Aorta (tissue), 5 donors: ENCODE data around the gene NECTIN4. TPM values are rescaled to one million over a fixed set of nuclear protein-coding genes. Genes with fewer than 3 reads are reported as not detected.
"Not testable (repeated sequence)": the region's sequence is repeated elsewhere in the genome, so short reads cannot be mapped to it uniquely, and the experiment has no call there.

Experiments
- ATAC-seq: fragments of 200-7000 bp; cut with Tn5 transposase; one replicate; pipeline ENCODE4 v1.9.1; 2022; ENCODE audit warnings: moderate library complexity; ENCODE audit not compliant: low FRiP score
- DNase-seq, 2 donors: peaks; one replicate each; pipeline ENCODE4 v3.0.0-alpha.2; 2020
- H3K27ac ChIP-seq, 2 donors: one replicate each; pipeline ENCODE4 v1.5.1; 2013; ENCODE audit warnings: low read length in 2 of 2, mild to moderate bottlenecking in 2 of 2, moderate library complexity in 2 of 2, control low read depth in 1 of 2, inconsistent platforms in 1 of 2, low read depth in 1 of 2
- H3K27me3 ChIP-seq, 2 donors: one replicate each; pipeline ENCODE4 v1.6.1; 2013; ENCODE audit warnings: control low read depth in 1 of 2, low read length in 1 of 2, mild to moderate bottlenecking in 1 of 2, moderate library complexity in 1 of 2; ENCODE audit not compliant: insufficient read depth in 2 of 2, control insufficient read depth in 1 of 2
- H3K36me3 ChIP-seq, 2 donors: one replicate each; pipeline ENCODE4 v1.6.1; 2013; ENCODE audit warnings: control low read depth in 1 of 2, low read length in 1 of 2, mild to moderate bottlenecking in 1 of 2; ENCODE audit not compliant: insufficient read depth in 2 of 2, control insufficient read depth in 1 of 2
- H3K4me1 ChIP-seq, 2 donors: one replicate each; pipeline ENCODE4 v1.6.1; 2013; ENCODE audit warnings: low read length in 2 of 2, control low read depth in 1 of 2, mild to moderate bottlenecking in 1 of 2, moderate library complexity in 1 of 2; ENCODE audit not compliant: insufficient read depth in 2 of 2, control insufficient read depth in 1 of 2
- H3K4me3 ChIP-seq, 2 donors: one replicate each; pipeline ENCODE4 v1.5.1; 2013; ENCODE audit warnings: low read length in 2 of 2, control low read depth in 1 of 2, mild to moderate bottlenecking in 1 of 2
- H3K9me3 ChIP-seq: one replicate; pipeline ENCODE4 v1.6.1; 2013; ENCODE audit warnings: mild to moderate bottlenecking, low read length; ENCODE audit not compliant: control insufficient read depth
- WGBS, 2 donors: extraction: QIAGEN DNeasy Blood & Tissue Kit; methylation state at CpG; one replicate each; pipeline ENCODE4 v1.1.7; 2013; 5-methylcytosine and 5-hydroxymethylcytosine counted together
- intact Hi-C, 2 donors: fragments of 100-400 bp; cut with DNase I; formaldehyde crosslinking; loops; one replicate each; pipeline versions ENCODE4 v1.14.2 to v1.15.0; 2022
- polyA plus RNA-seq, 2 donors: library from polyadenylated mRNA; stranded (reverse); fragments of 200-250 nt; gene quantifications; one replicate each; pipeline ENCODE4 v1.2.3, GENCODE V29; 2013
- total RNA-seq, 2 donors: library from RNA; stranded (reverse); fragmentation: NEBNext Ultra II Directional; extraction: Animal tissue kit (Norgen Biotek cat#: 25700); gene quantifications; one replicate each; pipeline ENCODE4 v1.2.1, GENCODE V29; 2021
- donor health status: healthy with polysubstance abuse.
- donor health status: Bipolar disorder and iron deficiency.
- donor health status: DM: no; HTN: no; CAD: no.
- donor health status: DM: no; HTN: no; CAD: no.
- donor health status: DM: yes; HTN: yes; CAD: no.

The NECTIN4 gene
- total and polyA plus RNA-seq, 4 donors = 0.24 to 0.26 TPM; not detected in 2

DNA sequence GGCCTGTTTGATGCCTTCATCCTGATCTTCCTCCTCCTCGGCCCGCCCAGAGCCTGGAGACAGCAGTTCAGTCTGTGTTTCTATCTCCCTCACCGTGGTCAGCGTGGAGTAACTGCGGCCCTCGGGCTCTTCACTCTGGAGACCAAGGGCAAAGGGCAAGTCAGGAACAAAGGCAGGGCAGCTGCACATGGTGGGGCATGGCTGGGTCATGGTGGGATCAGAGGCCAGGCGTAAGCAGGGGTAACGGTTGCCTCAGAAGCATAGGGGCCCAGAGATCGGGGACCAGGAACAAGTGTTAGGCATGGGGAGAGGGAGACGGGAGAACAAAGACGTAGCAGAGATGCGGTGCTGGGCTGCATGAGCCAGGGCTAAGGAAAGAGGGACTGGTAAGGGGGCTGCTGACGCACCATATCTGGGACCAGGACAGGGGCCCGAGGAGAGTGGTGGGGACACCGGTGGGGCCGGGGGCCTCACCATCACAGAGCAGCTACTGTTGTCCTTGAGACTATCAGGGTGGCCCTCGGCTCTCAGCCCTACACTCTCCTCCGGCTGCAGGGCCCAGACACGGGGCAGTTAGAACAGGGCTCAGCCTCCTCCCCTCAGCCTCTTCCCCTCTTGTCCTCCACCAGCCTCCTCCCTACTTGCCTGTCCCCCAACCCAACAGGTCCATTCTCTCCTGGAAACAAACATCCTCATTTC, 16.5 kb downstream of the NECTIN4 start:
- H3K4me3 ChIP-seq = no peak overlapping the region
- ATAC-seq = no peak
- no peak for DNase-seq
- no peaks in the 10 kb centered on the region for H3K9me3 ChIP-seq
- no peaks in the 10 kb centered on the region for H3K36me3 ChIP-seq
- intact Hi-C loops = no loop called here
- H3K27ac ChIP-seq = no peak overlapping the region
- H3K4me1 ChIP-seq = no peaks in the 10 kb centered on the region
- H3K27me3 ChIP-seq = no peaks in the 10 kb centered on the region
- WGBS, 2 donors = 92 to 94% methylated on average over 17 to 19 of the region's 19 CpGs

DNA sequence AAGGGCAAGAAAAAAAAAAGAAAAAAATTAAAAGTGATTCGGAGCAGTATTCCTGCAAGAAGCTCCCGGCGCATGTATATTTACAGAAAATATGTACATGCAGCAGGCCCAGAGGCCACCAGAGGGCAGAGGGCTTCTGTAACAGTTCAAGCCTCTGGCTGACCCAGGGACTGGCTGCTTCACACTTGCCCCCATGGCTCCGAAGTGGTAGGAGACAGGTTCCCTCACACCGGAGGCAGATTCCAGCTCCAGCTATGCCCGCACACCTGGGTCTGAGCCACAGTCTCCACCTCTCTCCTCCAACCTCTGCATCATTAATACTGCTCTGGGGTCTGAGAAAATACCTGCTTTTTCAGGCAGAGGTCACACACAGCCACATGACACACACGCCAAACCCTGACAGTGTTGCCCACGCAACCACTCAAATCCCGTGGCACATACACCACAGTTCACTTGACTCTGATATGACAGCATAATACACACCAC, 17.4 kb downstream of the NECTIN4 start:
- WGBS, 2 donors = 78 to 79% methylated on average over 9 of the region's 9 CpGs
- no peaks in the 10 kb centered on the region for H3K9me3 ChIP-seq
- no peak overlapping the region for H3K27ac ChIP-seq
- H3K27me3 ChIP-seq = no peaks in the 10 kb centered on the region
- ATAC-seq = no peak
- H3K4me1 ChIP-seq = no peaks in the 10 kb centered on the region
- no peak overlapping the region for H3K4me3 ChIP-seq
- no peaks in the 10 kb centered on the region for H3K36me3 ChIP-seq
- peak in 1 of 2 donors; percentile 72 for DNase-seq
- intact Hi-C loops = no loop called here

DNA sequence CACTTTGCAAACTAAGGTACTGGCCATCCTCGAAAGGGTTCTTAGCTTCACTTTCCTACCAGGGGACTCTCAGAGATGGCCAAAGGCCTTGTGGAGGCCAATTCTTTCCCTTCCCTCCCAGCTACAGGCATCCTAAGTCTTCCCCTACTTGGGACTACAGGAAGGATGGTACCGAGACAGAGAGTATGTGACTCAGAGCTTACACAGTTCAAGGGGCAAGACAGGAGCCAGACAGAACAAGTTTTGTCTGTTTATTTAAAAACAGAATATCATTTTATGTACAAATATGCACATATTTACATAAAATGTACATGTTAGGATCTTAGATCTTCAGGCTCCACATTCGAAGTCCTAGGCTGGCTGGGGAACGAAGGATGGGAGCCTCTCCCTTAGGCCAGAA, 18.6 kb downstream of the NECTIN4 start:
- H3K4me1 ChIP-seq = no peaks in the 10 kb centered on the region
- DNase-seq (no peak), ATAC-seq (no peak)
- no peaks in the 10 kb centered on the region for H3K27me3 ChIP-seq
- no peaks in the 10 kb centered on the region for H3K36me3 ChIP-seq
- H3K27ac ChIP-seq = no peak overlapping the region
- no peak overlapping the region for H3K4me3 ChIP-seq
- H3K9me3 ChIP-seq = no peaks in the 10 kb centered on the region
- intact Hi-C loops = no loop called here
- WGBS, 2 donors = 92 to 95% methylated on average over 4 of the region's 4 CpGs

DNA sequence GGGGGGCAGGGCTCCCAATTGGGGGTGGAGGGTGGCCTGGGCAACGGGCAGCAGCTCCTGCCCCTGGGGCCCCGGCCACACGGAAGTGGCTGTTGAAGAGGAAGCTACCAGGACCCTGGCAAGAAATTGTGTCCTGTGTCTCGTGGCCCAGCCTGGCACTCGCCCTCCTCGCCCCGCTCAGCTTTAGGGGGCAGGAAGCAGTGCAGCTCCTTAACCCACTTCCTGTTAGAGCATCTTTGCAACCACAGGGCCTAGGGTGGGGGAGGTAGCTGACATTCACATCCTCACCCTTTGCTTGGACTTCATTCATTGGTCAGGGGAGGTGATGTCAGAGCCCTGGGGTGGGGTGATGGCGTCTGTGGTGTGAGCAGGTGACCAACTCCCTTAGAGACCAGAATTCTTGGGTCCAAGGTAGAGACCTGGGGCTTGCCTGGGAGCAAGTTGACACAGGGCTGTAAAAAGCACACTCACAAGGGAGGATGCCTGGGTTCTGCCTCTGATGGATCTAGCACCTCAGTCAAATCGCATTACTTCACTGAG, 19.6 kb downstream of the NECTIN4 start, which contains the start of gene ARHGAP30:
Gene ARHGAP30 (minus strand): TSS at position 161 of the 540 bp plus-strand sequence. CDS start 267 bp downstream, outside the sequence.
- Histone ChIP-seq H3K4me3 (no peak within 1 kb of the TSS), H3K4me1 (no peaks in the 10 kb centered on the region), H3K36me3 (no peaks in the 10 kb centered on the region), H3K9me3 (no peaks in the 10 kb centered on the region), H3K27me3 (no peaks in the 10 kb centered on the region), H3K27ac (no peak within 1 kb of the TSS)
- intact Hi-C loops = no loop called here
- peak; percentile 47 for ATAC-seq
- WGBS, 2 donors = 80 to 83% methylated on average over 9 of the region's 9 CpGs
- peak; percentile 81 to 90 for DNase-seq

DNA sequence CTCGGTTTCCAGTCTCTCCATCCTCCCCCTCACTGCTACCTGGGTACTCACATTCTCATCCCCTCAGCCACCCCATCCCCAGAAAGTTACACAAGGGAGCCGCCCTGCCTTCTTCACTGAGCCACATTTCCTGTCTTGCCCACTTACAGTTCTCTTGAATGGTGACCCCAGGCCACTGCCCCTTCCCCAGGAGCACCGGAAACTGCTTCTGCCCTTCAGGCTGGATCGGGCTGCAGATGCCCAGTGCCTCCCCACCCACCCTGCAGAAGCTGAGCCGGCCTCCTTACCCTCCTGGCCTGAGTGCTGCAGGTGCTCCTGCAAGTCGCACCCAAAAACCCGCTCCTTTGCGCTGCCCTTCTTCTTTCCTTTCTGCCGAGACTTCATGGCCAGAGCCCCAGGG, 20.1 kb downstream of the NECTIN4 start:
- WGBS, 2 donors = 87 to 90% methylated on average over 9 of the region's 9 CpGs
- H3K36me3 ChIP-seq = no peaks in the 10 kb centered on the region
- H3K27ac ChIP-seq = no peak overlapping the region
- intact Hi-C loops = no loop called here
- H3K4me3 ChIP-seq = no peak overlapping the region
- ATAC-seq = no peak
- H3K9me3 ChIP-seq = no peaks in the 10 kb centered on the region
- H3K27me3 ChIP-seq = no peaks in the 10 kb centered on the region
- peak; percentile 52 to 66 for DNase-seq
- H3K4me1 ChIP-seq = no peaks in the 10 kb centered on the region

DNA sequence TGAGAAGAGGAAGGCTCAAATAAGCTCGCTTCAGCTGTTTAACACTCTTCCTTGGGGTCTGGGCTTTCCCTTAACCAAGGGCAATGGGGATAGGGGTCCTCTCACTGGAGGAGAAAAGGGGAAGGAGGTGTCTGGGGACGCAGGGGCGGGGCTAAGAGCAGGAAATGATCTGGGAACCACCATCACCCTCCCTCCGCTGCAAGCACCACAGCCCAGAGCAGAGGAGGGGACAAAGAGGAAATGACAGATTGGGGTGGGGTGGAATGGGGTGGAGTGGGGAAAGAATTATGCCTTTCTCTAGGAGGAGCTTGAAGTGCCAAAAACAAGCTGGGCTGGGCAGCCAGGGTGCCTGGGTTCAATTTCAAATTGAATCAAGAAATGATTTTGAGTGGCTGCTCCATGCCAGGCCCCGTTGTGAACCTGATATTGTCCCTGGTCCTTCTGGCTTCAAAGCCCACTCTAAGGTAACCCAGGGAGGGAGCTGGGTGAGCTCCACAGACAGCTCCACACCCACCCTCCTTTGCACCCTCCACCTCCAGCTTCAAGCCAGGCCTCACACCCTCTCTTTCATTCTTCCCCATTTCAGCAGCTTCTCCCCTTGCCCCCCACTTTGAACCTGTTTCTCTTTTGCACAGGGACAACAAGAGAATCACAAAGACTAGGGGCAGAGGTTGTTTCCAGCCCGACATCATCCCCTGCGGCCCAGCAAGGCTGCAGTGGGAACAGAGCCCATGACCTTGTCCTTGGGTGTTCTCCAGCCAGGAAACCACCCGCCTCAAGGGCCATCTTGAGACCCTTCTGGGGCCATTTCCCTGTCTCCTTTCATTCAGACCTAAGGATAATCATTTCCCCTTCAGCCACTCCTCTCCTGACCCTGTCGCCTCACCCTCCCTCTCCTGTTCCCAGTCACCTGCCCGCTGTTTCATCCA, 20.8 kb downstream of the NECTIN4 start:
- Histone ChIP-seq H3K27me3 (no peaks in the 10 kb centered on the region), H3K4me1 (no peaks in the 10 kb centered on the region), H3K4me3 (no peak overlapping the region), H3K36me3 (no peaks in the 10 kb centered on the region), H3K9me3 (no peaks in the 10 kb centered on the region), H3K27ac (no peak overlapping the region)
- intact Hi-C loops = no loop called here
- DNase-seq (peak; percentile 81 to 90), ATAC-seq (peak; percentile 83)
- 80% methylated on average over 10 of the region's 10 CpGs for whole genome bisulfite sequencing, 2 donors

DNA sequence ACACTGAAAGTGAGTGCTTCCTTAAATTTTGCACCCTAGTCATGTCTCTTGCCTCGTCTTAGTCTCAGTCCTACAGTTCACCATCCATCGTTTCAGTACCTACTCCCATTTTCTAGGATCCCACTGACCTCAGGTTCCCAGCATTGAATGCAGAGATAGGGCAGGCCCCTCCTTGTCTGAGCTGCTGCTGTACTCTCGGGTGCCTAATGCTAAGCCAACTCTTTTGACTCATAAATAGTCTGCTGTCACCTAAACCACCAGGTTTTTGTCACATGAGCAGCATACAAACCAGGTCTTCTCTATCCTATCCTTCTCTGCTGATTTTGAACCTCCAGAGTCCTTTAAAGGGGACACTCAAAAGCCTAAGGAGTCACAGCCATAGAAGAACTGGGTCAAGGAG, 22.7 kb downstream of the NECTIN4 start:
- Histone ChIP-seq H3K27me3 (no peaks in the 10 kb centered on the region), H3K4me1 (no peaks in the 10 kb centered on the region), H3K27ac (no peak overlapping the region), H3K9me3 (no peaks in the 10 kb centered on the region), H3K36me3 (no peaks in the 10 kb centered on the region), H3K4me3 (no peak overlapping the region)
- intact Hi-C loops = no loop called here
- 66 to 71% methylated on average over 3 of the region's 3 CpGs for WGBS, 2 donors
- DNase-seq = peak in 1 of 2 donors; percentile 6
- ATAC-seq = no peak

DNA sequence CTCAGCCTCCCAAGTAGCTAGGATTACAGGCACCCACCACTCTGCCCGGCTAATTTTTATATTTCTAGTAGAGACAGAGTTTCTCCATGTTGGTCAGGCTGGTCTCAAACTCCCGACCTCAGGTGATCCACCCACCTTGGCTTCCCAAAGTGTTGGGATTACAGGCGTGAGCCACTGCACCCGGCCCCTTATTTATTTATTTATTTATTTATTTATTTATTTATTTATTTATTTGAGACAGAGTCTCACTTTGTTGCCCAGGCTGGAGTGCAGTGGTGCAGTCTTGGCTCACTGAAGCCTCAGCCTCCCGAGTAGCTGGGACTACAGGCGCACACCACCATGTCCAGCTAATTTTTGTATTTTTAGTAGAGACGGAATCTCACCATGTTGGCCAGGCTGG, 23.7 kb downstream of the NECTIN4 start:
- H3K4me3 ChIP-seq, H3K4me1 ChIP-seq, H3K36me3 ChIP-seq, H3K27ac ChIP-seq, H3K27me3 ChIP-seq, ATAC-seq, H3K9me3 ChIP-seq, intact Hi-C loops, DNase-seq: not testable (repeated sequence)
- 87 to 88% methylated on average over 7 of the region's 7 CpGs for WGBS, 2 donors
